ENCODE results near the gene ABCA1. TPM values are rescaled to one million over a fixed set of nuclear protein-coding genes. Genes with fewer than 3 reads are reported as not detected.

Gene ABCA1
- total and polyA plus RNA-seq, 10 of the 15 experiments (the other 5 are each of a cell fraction or from before 2014, with no cell fraction given), result 0.01 to 0.56 (median 0.16) TPM

DNA sequence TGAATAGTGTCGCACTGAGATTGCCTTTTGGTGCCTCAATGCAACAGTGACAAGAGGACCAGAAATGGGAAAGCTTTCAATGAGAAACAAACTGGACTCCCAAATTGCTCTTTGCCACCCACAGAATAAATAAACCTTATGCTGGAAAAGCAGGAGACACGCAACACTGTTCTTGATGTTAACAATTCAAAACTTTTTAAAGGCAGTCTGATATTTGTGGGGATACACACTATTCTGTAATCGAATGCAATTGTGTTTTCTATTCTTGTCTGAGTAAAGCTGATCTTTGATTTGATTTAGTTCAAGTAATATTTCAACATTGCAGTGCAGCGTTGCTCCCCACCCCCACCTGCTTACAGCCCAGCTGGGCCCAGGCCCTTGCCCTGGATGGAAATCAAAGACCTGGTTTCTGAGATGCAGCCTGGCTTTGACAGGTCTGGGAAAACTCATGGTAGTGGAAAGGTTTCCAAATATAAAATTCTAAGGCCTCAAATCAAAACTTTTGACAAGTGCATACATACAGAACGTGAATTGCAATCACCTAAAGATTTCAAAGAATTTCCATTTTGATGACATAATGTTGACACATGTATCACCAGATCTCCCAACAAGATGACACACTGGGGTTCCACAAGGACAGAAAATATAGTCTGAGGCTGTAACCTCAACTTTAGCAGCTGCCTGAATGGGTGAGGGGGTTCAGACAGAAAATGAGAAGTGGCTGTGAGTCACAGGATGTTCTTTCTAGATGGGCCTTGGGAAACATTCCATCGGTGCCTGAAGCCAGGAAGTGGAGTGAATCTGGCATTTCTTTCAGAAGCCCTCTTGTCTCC is 55.1 kb downstream of the ABCA1 start (continued):
- TF ChIP-seq RAD21 (IDR thresholded peaks at IDR 0.05; ENCODE audit: insufficient read depth, low read depth, low read length), result no peak
- TF ChIP-seq MEF2B (IDR thresholded peaks at IDR 0.05; ENCODE audit: partially characterized antibody, poor library complexity, severe bottlenecking), result no peak
- TF ChIP-seq BMI1 (IDR thresholded peaks at IDR 0.05; ENCODE audit: borderline replicate concordance), result no peak
- TF ChIP-seq GATAD2B (conservative IDR thresholded peaks at IDR 0.05; ENCODE audit: low read depth), result no peak

DNA sequence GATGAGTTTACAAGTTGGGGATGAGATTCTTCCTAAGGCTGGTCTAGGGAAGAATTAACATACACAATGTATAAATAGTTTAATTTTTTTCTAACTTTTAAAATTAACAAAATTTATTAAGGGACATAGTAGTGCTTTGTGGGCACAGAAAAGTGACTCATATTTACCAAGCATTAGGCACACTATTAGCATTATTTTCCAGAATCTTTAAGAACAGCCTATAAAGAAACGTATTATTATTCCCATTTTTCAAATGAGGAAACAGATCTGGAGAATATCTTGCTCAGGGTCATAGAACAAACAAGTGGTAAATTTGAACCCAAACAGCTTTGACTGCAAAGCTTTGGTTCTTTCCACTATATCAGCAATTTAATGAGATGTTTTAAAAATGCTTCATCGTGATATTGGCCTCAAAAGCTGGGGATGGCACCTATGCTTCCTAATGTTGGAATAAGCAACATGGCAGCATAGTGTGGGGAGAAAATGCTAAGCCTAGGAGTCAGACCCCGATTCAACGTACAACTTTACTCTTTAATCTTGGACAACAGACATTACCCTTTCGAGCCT is 55.9 kb downstream of the ABCA1 start:
- Histone ChIP-seq H3K27ac (ENCODE audit: control insufficient read depth, insufficient read depth) (no peak overlapping the region), H3K9me3 (replicated peaks; ENCODE audit: control insufficient read depth, insufficient read depth, low read length) (no peaks in the 10 kb centered on the region), H2AFZ (ENCODE audit: control insufficient read depth, low read depth, low read length) (no peak overlapping the region), H3K36me3 (ENCODE audit: control insufficient read depth in 2 of 2, insufficient read depth in 2 of 2, low read length in 1 of 2) (no peaks in the 10 kb centered on the region), H3K4me1 (ENCODE audit: control insufficient read depth, insufficient read depth, low read length) (peaks cover 6% of the 10 kb centered on the region), H3K4me2 (ENCODE audit: control insufficient read depth, insufficient read depth) (no peak overlapping the region), H3K9ac (ENCODE audit: control insufficient read depth, insufficient read depth, low read length) (no peak overlapping the region), H3K4me3 (no peak overlapping the region), H4K20me1 (ENCODE audit: control insufficient read depth, insufficient read depth) (no peaks in the 10 kb centered on the region; the same call in 1 of the 2 replicates), H3K79me2 (ENCODE audit: control insufficient read depth, insufficient read depth, low read length) (no peaks in the 10 kb centered on the region), H3K27me3 (replicated peaks in 1 of 2; ENCODE audit: control insufficient read depth in 2 of 2, insufficient read depth in 2 of 2, low read length in 1 of 2) (no peaks in the 10 kb centered on the region)
- no peak for FAIRE-seq
- ATAC-seq, result no peak
- SMC1A ChIA-PET (ENCODE audit: uncharacterized antibody, unreplicated experiment), result no interaction called here
- no peak for DNase-seq (ENCODE audit: low read depth, low spot score)
- CTCF ChIA-PET, result interaction anchor here (1.1 to 3.7 kb wide), 2 partner anchors 8 to 11 kb away, joined by 3 to 13 read pairs; no protein-coding TSS in a partner anchor
- RAD21 ChIA-PET (ENCODE audit: unreplicated experiment), result interaction anchor here (0.8 to 1.8 kb wide), 3 partner anchors 9 to 544 kb away, joined by 3 to 4 read pairs (median 3); no protein-coding TSS in a partner anchor
- WGBS (ENCODE audit: insufficient coverage, insufficient replicate concordance, low lambda C conversion rate, missing lambda C conversion rate), result 28% methylated on average over 5 of the region's 5 CpGs
- in situ Hi-C loops (cut with MboI), result no loop called here
- no peak for TF ChIP-seq POLR2AphosphoS2 (IDR thresholded peaks at IDR 0.05; ENCODE audit: low read depth, low read length)
- no peak for TF ChIP-seq CEBPB (IDR thresholded peaks at IDR 0.05; ENCODE audit: borderline replicate concordance in 1 of 2, low read depth in 2 of 2, low read length in 2 of 2)
- TF ChIP-seq ZNF384 (IDR thresholded peaks at IDR 0.05; ENCODE audit: borderline replicate concordance, low read depth, low read length), result no peak
- BruUV-seq (replicated peaks), result no TSS peak
- intact Hi-C loops (cut with micrococcal nuclease; ENCODE audit: unreplicated experiment), result no loop called here
- POLR2A ChIA-PET, result no interaction called here
